DND-41 (cell line): ENCODE data around the gene NCK2.

ENCODE experiments used
- ATAC-seq: fragments of 200-7000 bp; cut with Tn5 transposase; 3 replicates; pipeline ENCODE4 v1.9.1; 2021; ENCODE audit warnings: low read depth; ENCODE audit not compliant: insufficient read depth
- DNase-seq: peaks from one replicate; pipeline ENCODE4 v3.0.0-alpha.2; 2020
- H2AFZ ChIP-seq: 2 replicates; pipeline ENCODE4 v1.6.0; 2012; ENCODE audit warnings: low read depth, low read length
- H3K27ac ChIP-seq: 2 replicates; pipeline ENCODE4 v1.5.1; 2012; ENCODE audit warnings: low read length, inconsistent platforms
- H3K27me3 ChIP-seq: fragments of 200-600 bp; sonication (generic); 2 replicates; pipeline ENCODE4 v1.6.0; 2012; ENCODE audit warnings: low read length, mild to moderate bottlenecking, inconsistent platforms; ENCODE audit not compliant: insufficient read depth, poor library complexity
- H3K36me3 ChIP-seq: 2 replicates; pipeline ENCODE4 v1.5.1; 2012; ENCODE audit warnings: low read length, inconsistent platforms; ENCODE audit not compliant: insufficient read depth
- H3K4me1 ChIP-seq: 2 replicates; pipeline ENCODE4 v1.5.1; 2012; ENCODE audit warnings: mild to moderate bottlenecking, low read length; ENCODE audit not compliant: insufficient read depth
- H3K4me2 ChIP-seq: 2 replicates; pipeline ENCODE4 v1.6.0; 2012; ENCODE audit warnings: mild to moderate bottlenecking, moderate library complexity, low read length, inconsistent platforms; ENCODE audit not compliant: insufficient read depth
- H3K4me3 ChIP-seq, 2 experiments: fragments of 200-600 bp in 1 of 2; shearing (Covaris generic) in 1 of 2; 2 replicates each; pipeline ENCODE4 v1.5.1; 2012 to 2016; ENCODE audit warnings: inconsistent platforms in 2 of 2, low read length in 2 of 2, mild to moderate bottlenecking in 2 of 2, low read depth in 1 of 2, moderate library complexity in 1 of 2
- H3K79me2 ChIP-seq: 2 replicates; pipeline ENCODE4 v1.6.0; 2012; ENCODE audit warnings: low read length, inconsistent platforms; ENCODE audit not compliant: insufficient read depth
- H3K9ac ChIP-seq: 2 replicates; pipeline ENCODE4 v1.6.0; 2012; ENCODE audit warnings: low read depth, mild to moderate bottlenecking, inconsistent platforms, low read length, moderate library complexity
- H3K9me3 ChIP-seq: 2 replicates; pipeline ENCODE4 v1.5.1; 2012; ENCODE audit warnings: low read length, moderate library complexity, mild to moderate bottlenecking, inconsistent platforms; ENCODE audit not compliant: insufficient read depth, severe bottlenecking
- H4K20me1 ChIP-seq: 2 replicates; pipeline ENCODE4 v1.6.0; 2012; ENCODE audit warnings: low read length; ENCODE audit not compliant: insufficient read depth
- EZH2 ChIP-seq: IDR thresholded peaks from 3 replicates; pipeline ENCODE4 v1.6.1; 2012; ENCODE audit warnings: borderline replicate concordance, low read depth, mild to moderate bottlenecking, moderate library complexity, low read length, inconsistent platforms; ENCODE audit not compliant: severe bottlenecking
- TF ChIP-seq, protein P1 (sequence below): IDR thresholded peaks from 2 replicates; pipeline ENCODE4 v1.5.1; 2012; ENCODE audit warnings: borderline replicate concordance, low read length, moderate library complexity, mild to moderate bottlenecking; ENCODE audit not compliant: poor library complexity, severe bottlenecking; ENCODE audit errors: extremely low read depth

The NCK2 gene

DNA sequence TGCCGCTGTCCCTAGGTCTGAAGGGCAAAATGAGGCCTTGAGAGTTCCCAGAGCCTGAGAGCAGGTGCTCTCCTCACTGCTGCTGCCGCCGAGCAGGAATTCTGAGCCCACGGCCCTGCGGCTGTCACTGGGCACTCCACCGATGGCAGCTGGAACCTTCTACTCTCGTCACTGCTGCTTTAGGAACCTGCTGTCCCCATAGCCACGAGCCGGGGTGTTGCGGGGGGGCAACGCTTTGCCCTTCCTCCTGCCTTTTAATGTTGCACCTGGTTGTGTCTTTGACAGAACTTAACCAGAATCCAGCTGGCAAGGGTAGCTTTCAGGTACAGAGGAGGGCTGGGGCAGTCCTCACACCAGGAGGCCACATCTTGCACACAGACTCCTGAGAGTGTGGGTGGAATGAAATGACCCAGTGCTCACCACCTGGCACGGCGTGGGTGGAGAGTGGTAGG is 32.3 kb downstream of the NCK2 start:
- Histone ChIP-seq H3K4me2 (no peak overlapping the region), H3K9me3 (no peaks in the 10 kb centered on the region), H3K4me1 (0 out of 2 replicates have a peak, but pooled peaks cover 2% of the 10 kb centered on the region), H3K9ac (no peak overlapping the region), H3K79me2 (peaks cover 94% of the 10 kb centered on the region), H3K36me3 (peaks cover 12% of the 10 kb centered on the region), H4K20me1 (peaks cover 67% of the 10 kb centered on the region), H2AFZ (no peak overlapping the region), H3K27ac (peak overlapping the region; percentile 28; the same call in 1 of the 2 replicates), H3K4me3 (no peak overlapping the region), H3K27me3 (no peaks in the 10 kb centered on the region)
- ATAC-seq (peak; percentile 27; the same call in 1 of the 3 replicates), DNase-seq (no peak)
- TF ChIP-seq EZH2: no peak
- TF ChIP-seq, protein P1, sequence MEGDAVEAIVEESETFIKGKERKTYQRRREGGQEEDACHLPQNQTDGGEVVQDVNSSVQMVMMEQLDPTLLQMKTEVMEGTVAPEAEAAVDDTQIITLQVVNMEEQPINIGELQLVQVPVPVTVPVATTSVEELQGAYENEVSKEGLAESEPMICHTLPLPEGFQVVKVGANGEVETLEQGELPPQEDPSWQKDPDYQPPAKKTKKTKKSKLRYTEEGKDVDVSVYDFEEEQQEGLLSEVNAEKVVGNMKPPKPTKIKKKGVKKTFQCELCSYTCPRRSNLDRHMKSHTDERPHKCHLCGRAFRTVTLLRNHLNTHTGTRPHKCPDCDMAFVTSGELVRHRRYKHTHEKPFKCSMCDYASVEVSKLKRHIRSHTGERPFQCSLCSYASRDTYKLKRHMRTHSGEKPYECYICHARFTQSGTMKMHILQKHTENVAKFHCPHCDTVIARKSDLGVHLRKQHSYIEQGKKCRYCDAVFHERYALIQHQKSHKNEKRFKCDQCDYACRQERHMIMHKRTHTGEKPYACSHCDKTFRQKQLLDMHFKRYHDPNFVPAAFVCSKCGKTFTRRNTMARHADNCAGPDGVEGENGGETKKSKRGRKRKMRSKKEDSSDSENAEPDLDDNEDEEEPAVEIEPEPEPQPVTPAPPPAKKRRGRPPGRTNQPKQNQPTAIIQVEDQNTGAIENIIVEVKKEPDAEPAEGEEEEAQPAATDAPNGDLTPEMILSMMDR: no peak

DNA sequence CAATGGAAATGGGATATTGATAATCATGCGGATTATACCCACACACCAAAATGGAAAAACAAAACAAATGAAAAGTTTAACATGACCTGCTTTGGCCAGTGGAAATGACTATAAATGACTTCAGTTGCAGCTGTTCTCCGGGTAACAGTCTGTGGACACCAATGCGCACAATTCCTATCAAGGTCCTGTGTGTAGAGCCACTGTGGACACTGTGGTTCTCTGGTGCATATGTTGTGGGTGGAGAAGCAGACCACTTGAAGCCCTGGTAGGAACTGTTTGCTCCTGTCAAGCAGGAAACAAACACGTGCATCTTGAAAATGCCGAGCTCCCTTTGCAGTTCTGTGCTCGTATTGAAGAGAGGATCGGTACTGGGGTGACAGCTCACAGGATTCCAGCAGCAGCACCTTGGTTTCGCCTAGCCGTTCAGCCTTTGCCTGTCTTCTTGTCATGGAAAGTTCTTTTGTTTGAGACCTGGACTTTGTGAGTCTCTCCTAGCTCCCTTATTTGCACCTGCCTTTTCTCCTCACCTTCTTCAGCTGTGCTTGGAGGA is 32.9 kb downstream of the NCK2 start:
- Histone ChIP-seq H4K20me1 (peaks cover 65% of the 10 kb centered on the region), H2AFZ (no peak overlapping the region), H3K9me3 (no peaks in the 10 kb centered on the region), H3K4me2 (no peak overlapping the region), H3K9ac (no peak overlapping the region), H3K27me3 (no peaks in the 10 kb centered on the region), H3K27ac (peak overlapping the region; percentile 28; the same call in 1 of the 2 replicates), H3K4me1 (0 out of 2 replicates have a peak, but pooled peaks cover 2% of the 10 kb centered on the region), H3K4me3 (no peak overlapping the region), H3K36me3 (peaks cover 12% of the 10 kb centered on the region), H3K79me2 (peaks cover 94% of the 10 kb centered on the region)
- ATAC-seq (no peak), DNase-seq (no peak)
- no peak for TF ChIP-seq EZH2
- TF ChIP-seq, protein P1: no peak

DNA sequence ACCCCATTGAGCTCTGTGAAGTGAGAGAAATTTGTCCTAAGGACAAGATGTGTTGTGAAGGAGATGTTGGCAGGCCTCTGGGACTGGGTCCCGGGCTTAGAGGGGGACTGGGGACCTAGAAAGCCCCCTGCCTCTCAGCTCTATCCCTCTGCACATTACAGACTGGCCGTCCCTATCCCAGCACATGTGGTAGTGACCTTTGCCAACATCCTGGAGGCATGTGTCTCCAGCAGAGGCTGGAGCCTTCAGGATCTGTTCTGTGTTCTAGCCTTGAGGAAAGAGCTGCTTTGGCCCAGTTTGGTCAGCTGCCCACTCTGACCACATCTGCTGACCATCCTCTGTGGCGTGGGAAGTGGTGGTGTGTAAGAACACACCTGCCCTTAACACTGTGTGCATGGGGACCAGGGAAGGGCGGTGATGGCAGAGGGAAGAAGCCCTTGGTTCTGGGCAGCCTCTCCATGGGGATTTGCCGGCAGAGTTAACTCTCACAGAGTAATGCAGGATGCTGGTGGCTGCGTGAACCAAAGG is 33.4 kb downstream of the NCK2 start:
- no peak for ATAC-seq
- Histone ChIP-seq H3K4me3 (no peak overlapping the region), H3K79me2 (peaks cover 94% of the 10 kb centered on the region), H4K20me1 (peaks cover 67% of the 10 kb centered on the region), H3K9ac (no peak overlapping the region), H3K9me3 (no peaks in the 10 kb centered on the region), H3K4me1 (0 out of 2 replicates have a peak, but pooled peaks cover 2% of the 10 kb centered on the region), H3K36me3 (peaks cover 10% of the 10 kb centered on the region), H3K27ac (no peak overlapping the region), H3K27me3 (no peaks in the 10 kb centered on the region), H3K4me2 (no peak overlapping the region), H2AFZ (no peak overlapping the region)
- TF ChIP-seq, protein P1: no peak
- no peak for TF ChIP-seq EZH2
- no peak for DNase-seq
